Measurements from ENCODE around the gene MED27.
"Not testable (repeated sequence)": the region's sequence is repeated elsewhere in the genome, so short reads cannot be mapped to it uniquely, and the experiment has no call there.

Gene MED27

DNA sequence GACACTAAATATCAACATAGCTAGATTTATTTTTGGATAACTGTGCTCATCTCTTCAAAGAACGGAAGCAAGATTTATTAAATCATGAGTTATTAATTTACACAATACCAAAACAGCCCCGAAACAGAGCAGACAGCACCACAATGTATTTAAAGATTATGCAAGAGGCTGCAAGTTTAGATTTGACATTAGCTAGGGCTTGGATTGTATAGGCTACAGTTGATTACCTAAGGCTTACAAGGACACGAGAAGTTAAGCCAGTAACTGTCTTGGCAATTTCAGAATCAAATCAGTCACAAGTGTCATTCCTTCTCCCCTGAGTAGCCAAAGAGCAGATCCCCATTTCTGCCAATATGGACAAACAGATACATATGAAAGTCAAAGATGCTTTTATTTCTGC, 152.6 kb downstream of the MED27 start:
- no peak for DNase-seq
- TF ChIP-seq CTCF (IDR thresholded peaks at IDR 0.05; ENCODE audit: low read depth, low read length), result no peak
- H3K9me3 ChIP-seq, result no peaks in the 10 kb centered on the region

DNA sequence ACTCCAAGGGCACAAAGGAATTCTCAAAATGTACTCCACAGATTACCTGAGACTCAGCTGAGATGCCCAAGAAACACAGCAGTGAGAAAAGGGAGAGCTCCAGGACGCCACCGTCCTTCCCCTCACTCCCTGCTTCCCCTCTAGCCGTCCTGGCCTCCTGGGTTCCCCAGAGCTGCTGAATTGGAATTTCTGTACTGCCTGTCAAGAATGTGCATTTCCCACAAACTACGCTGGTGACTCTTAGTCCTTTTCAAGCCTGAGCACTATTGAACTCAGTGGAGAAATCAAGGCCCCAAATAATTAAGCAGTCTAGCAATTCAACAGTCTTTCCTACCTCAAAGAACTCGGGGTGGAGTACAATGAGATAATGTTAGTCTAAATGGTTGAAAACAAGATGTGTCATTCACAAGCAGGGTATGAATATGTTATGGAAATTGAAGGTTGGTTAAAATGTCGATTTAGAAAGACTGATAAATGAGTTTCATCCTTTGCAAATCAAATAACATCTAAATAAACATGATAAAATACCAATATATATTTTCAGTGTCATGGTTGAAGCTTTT, 153.2 kb downstream of the MED27 start:
- no peaks in the 10 kb centered on the region for H3K9me3 ChIP-seq
- no peak for TF ChIP-seq CTCF (IDR thresholded peaks at IDR 0.05; ENCODE audit: low read depth, low read length)
- no peak overlapping the region for H3K4me3 ChIP-seq (ENCODE audit: low read depth, low read length)
- no peaks in the 10 kb centered on the region for H3K27me3 ChIP-seq
- peaks cover 16% of the 10 kb centered on the region for H3K4me1 ChIP-seq
- no peak for DNase-seq
- no peaks in the 10 kb centered on the region for H3K36me3 ChIP-seq

More for the DNA sequence above, 152.6 kb downstream of the MED27 start:
- H3K4me3 ChIP-seq (ENCODE audit: low read depth, low read length), result no peak overlapping the region
- no peaks in the 10 kb centered on the region for H3K36me3 ChIP-seq
- H3K27me3 ChIP-seq, result no peaks in the 10 kb centered on the region
- H3K4me1 ChIP-seq, result peaks cover 16% of the 10 kb centered on the region

DNA sequence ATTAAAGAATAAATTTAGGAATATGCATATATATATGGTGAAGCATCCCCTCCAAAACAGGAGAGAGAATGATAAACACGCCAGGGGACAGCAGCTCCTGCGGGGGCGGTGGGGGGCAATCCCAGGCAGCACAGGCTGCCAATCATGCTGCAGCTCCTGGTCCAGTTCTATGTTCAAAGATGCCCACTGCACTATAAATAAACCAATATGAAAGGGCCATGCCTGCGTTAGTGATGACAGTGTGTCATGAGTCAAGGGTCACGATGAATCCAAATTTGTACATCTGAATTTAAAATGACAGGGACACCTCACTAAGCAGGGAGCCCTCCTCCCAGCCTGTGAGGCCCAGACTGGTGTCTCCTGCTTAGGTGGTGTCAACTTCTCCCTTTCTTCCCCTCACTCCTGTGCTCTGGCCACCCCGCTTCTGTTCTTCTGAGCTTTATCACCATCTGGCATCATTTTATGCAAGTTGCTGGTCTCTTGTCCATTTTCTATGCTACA, 153.9 kb downstream of the MED27 start:
- Histone ChIP-seq H3K27me3 (no peaks in the 10 kb centered on the region), H3K36me3 (no peaks in the 10 kb centered on the region), H3K4me3 (ENCODE audit: low read depth, low read length) (no peak overlapping the region), H3K9me3 (no peaks in the 10 kb centered on the region), H3K4me1 (peaks cover 16% of the 10 kb centered on the region)
- no peak for TF ChIP-seq CTCF (IDR thresholded peaks at IDR 0.05; ENCODE audit: low read depth, low read length)
- no peak for DNase-seq

GRCh38 chr9:131923766-131924165, 155.9 kb downstream of the MED27 start:
- Histone ChIP-seq H3K27me3 (no peaks in the 10 kb centered on the region), H3K4me3 (ENCODE audit: low read depth, low read length) (no peak overlapping the region), H3K9me3 (no peaks in the 10 kb centered on the region), H3K36me3 (no peaks in the 10 kb centered on the region), H3K4me1 (peaks cover 16% of the 10 kb centered on the region)
- DNase-seq, result no peak
- no peak for TF ChIP-seq CTCF (IDR thresholded peaks at IDR 0.05; ENCODE audit: low read depth, low read length)

DNA sequence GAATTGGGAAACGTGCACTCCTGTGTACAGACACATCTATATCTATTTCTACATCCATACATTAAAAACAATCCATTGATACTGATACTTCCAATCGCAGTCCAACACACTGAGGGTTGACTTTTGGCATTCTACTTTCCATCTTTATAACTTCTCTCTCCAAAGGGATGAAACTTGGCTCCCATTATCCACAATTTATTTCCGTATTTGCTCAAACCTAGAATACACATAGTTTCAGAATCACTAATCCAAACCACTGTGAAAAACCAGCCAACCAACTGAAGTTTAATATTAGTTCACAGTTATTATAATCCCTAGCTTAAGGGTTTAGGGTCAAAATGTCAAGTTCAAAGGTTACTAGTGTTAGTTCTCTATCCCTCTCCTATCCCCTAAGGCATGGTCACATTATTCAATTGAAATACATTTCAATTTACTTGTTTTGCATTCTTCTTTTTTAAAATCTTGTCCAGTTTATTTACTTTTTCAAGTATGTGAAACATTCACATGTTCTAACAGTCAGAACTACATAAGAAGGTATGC, 156.5 kb downstream of the MED27 start:
- no peak for DNase-seq
- TF ChIP-seq CTCF (IDR thresholded peaks at IDR 0.05; ENCODE audit: low read depth, low read length), result no peak
- no peaks in the 10 kb centered on the region for H3K9me3 ChIP-seq
- H3K36me3 ChIP-seq, result no peaks in the 10 kb centered on the region
- no peaks in the 10 kb centered on the region for H3K27me3 ChIP-seq
- H3K4me3 ChIP-seq (ENCODE audit: low read depth, low read length), result no peak overlapping the region
- H3K4me1 ChIP-seq, result peaks cover 16% of the 10 kb centered on the region

DNA sequence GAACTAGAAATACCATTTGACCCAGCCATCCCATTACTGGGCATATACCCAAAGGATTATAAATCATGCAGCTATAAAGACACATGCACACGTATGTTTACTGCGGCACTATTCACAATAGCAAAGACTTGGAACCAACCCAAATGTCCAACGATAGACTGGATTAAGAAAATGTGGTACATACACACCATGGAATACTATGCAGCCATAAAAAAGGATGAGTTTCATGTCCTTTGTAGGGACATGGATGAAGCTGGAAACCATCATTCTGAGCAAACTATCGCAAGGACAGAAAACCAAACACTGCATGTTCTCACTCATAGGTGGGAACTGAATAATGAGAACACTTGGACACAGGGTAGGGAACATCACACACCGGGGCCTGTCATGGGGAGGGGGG, 158.0 kb downstream of the MED27 start:
- not testable (repeated sequence) for H3K4me3 ChIP-seq (ENCODE audit: low read depth, low read length); H3K36me3 ChIP-seq; H3K27me3 ChIP-seq; DNase-seq; H3K9me3 ChIP-seq; H3K4me1 ChIP-seq

All from BE2C (cell line).